Islet of Langerhans (tissue), 1 donor: ENCODE data around the gene TAS2R13.

Experiments used
- FAIRE-seq: peaks from one replicate; lab custom pipeline; 2011; peaks lifted over from hg19 to GRCh38; lab: Jason Lieb, UNC

Gene TAS2R13, protein sequence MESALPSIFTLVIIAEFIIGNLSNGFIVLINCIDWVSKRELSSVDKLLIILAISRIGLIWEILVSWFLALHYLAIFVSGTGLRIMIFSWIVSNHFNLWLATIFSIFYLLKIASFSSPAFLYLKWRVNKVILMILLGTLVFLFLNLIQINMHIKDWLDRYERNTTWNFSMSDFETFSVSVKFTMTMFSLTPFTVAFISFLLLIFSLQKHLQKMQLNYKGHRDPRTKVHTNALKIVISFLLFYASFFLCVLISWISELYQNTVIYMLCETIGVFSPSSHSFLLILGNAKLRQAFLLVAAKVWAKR

DNA sequence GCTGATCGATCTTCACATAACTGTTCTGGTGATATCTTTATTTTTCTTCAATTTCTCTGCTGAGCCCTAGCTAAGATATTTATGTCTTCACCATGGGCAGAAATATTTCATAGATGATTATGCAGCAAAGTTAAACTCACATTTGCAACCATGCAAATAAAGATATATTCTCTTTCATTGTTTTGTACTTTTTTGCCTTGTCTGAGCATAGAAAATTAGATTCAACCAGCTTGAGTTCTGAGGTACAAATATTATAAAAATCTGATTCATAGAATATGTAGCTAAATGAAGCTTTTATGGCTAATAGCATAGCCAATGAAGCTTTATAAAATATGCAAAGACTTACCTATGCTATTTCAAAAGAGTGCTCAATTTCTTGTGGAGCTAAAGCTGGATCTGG, at the start of gene TAS2R13:
Gene TAS2R13, minus strand, starts transcription at position 101 of the 400 bp plus-strand sequence. CDS start 264 bp downstream, outside the sequence.
- no peak for FAIRE-seq

DNA sequence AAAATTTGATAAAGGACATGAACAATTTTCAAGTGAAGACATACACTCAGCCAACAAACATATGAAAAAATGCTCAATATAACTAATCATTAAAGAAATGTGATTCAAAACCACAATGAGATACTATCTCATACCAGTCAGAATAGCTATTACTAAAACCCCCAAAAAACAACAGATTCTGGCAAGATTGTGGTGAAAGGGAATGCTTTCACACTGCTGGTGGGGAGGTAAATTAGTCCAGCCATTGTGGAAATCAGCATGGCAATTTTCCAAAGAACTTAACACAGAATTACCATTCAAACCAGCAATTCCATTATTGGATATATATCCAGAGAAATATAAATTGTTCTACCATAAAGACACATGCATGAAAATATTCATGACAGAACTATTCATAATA, 48.4 kb upstream of the TAS2R13 start:
- no peak for FAIRE-seq

GRCh38 chr12:10956085-10956484, 46.7 kb upstream of the TAS2R13 start:
- FAIRE-seq = no peak

GRCh38 chr12:10952645-10953044, 43.3 kb upstream of the TAS2R13 start:
- FAIRE-seq = no peak

DNA sequence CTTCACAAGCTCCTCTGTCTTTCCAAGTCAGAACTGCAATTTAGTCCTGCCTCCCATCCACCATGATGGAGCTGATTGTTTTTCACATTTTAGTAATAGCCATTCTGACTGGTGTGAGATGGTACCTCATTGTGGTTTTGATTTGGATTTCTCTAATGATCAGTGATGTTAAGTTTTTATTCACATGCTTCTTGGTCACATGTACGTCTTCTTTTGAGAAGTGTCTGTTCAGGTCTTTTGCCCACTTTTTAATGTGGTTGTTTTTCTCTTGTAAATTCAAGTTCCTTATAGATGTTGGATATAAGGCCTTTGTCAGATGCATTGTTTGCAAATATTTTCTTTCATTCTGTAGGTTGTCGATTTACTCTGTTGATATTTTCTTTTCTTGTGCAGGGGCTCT, 33.8 kb upstream of the TAS2R13 start:
- FAIRE-seq = no peak

DNA sequence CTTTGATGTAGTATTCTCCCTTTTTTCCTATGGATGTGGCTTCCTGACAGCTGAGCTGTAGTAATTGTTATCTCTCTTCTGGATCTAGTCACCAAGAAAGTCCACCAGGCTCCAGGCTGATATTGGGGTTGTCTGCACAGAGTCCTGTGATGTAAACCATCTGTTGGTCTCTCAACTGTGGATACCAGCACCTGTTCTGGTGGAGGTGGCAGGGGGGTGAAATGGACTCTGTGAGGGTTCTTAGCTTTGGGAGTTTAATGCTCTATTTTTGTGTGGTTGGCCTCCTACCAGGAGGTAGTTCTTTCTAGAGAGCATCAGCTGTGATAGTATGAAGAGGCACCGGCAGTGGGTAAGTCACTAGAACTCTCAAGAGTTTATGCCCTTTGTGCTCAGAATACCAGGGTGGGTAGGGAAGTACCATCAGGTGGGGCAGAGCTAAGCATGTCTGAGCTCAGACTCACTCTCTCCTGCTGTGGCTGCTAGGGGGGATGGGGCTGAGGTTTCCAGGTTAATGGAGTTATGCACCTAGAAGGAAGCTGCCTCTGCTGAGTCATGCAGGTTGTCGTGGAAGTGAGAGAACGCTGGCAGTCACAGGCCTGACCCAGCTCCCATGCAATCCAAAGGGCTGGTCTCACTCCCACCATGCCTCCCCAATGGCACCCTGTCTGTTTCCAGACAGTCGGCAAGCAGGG, 32.7 kb upstream of the TAS2R13 start:
- no peak for FAIRE-seq

GRCh38 chr12:10941369-10941768, 32.0 kb upstream of the TAS2R13 start:
- no peak for FAIRE-seq

- no peak for FAIRE-seq
These were observed 31.0 kb upstream of the TAS2R13 start for GRCh38 chr12:10940389-10940788.

- FAIRE-seq = no peak
These were observed 29.8 kb upstream of the TAS2R13 start, which contains the start of gene TAS2R14 for GRCh38 chr12:10939163-10939562. TSS of gene TAS2R14 (minus strand) at chr12:10939263. CDS start at chr12:10939207, 56 bp downstream.

DNA sequence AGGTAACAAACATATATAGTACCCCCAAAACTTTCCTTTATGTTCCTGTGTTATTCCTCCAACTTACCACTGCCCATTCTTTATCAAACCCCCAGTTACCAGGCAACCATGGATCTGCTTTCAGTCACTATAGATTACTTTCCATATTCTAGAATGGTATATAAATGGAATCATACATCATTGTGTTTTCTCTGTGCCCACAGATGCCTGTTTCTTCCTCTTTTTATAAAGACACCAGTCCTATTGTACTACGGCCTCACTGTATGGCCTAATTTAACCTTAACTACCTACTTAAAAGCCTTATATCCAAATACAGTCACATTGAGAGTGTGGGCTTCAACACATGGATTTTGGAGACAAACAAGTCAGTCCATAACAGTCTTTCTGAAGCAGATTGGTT, 27.1 kb upstream of the TAS2R13 start:
- FAIRE-seq = no peak

DNA sequence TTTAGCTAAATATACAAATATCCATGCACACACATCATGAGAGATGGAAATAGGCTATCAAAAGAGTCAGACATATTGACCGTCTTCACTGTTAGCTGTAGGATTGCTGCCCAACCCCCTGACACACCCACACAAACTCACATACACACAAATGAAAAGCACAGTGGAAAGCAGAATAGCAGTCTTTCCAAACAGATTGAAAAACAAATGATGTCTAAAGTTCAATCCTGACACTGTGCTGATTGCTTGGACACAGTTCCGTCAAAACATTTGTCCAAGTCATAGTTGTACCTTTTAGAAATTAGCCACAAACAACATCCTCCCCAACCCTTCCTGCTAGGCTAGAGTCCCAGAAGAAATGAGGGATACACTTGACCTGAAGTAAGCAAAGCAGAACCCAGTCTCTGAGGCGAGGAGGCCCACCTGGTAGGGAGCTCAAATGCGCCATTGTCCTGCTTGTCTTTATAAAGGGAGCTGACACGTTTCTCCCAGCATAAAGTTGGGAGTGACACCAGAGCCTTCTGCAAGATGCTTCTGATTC, 19.5 kb upstream of the TAS2R13 start, which contains the start of gene PRH2:
Gene PRH2, plus strand, starts transcription at position 491 of the 541 bp plus-strand sequence. Its CDS starts 38 bp downstream, at position 529.
- FAIRE-seq = no peak

GRCh38 chr12:10926269-10926668, 16.9 kb upstream of the TAS2R13 start:
- no peak for FAIRE-seq

DNA sequence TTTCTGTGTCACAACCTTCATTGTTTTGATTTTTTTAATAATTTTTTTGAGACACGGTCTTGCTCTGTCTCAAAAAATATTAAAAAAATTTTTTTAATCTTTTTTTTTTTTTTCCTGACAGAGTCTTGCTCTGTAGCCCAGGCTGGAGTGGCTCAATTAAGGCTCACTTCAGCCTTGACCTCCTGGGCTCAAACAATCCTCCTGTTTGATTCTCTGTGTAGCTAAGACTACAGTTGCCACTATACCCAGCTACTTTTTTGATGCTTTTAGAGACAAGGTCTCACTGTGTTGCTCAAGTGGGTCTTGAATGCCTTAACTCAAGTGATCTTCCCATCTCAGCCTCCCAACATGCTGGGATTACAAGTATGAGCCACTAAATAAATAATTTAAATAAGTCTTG, 10.4 kb upstream of the TAS2R13 start:
- no peak for FAIRE-seq

- no peak for FAIRE-seq
These were observed 1.0 kb upstream of the TAS2R13 start for GRCh38 chr12:10910380-10910779.

GRCh38 chr12:10904686-10905085, 4.7 kb downstream of the TAS2R13 start:
- FAIRE-seq = no peak

- no peak for FAIRE-seq
These were observed 7.9 kb downstream of the TAS2R13 start for GRCh38 chr12:10901427-10901826.

- no peak for FAIRE-seq
These were observed 8.4 kb downstream of the TAS2R13 start for GRCh38 chr12:10900972-10901371.

DNA sequence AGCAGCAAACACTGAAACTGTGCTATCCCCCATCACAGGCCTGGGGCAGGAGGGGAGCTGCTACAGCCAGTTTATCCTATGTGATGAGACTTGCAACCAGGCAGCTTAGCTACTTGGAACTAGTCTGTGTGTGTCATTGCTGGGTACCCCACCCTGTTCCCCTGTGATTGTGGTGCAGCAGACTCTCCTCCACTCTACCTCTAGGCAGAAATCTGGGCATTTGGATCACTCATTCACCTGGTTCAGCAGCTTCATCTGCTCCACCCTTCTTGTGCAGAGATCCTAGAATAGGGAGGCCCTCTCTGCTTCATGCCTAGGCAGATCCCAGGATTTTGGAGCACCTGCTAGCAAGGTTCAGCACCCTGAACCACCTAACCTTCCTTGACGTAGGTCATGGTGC, 8.8 kb downstream of the TAS2R13 start:
- FAIRE-seq = no peak

- no peak for FAIRE-seq
These were observed 12.5 kb downstream of the TAS2R13 start for GRCh38 chr12:10896854-10897253.

DNA sequence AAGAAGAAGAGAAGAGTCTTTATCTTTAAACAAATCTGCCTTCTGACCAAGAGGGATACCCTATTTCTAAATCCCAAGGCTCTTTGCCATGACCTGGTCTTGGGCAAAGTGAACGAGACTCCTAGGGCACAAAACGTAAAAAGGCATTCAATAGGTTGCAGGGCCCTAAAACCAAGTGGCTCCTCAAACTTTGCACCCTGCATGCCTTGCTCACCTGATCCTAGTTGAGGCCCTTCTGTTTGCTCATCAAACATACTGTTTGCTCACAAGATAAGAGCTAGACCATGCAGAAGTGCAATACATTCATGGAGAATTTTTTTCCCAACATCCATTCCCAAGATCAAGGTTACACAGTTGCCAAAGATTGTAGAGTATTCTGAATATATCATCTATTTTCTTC, 17.4 kb downstream of the TAS2R13 start:
- FAIRE-seq = no peak

- no peak for FAIRE-seq
These were observed 20.1 kb downstream of the TAS2R13 start for GRCh38 chr12:10889226-10889625.

DNA sequence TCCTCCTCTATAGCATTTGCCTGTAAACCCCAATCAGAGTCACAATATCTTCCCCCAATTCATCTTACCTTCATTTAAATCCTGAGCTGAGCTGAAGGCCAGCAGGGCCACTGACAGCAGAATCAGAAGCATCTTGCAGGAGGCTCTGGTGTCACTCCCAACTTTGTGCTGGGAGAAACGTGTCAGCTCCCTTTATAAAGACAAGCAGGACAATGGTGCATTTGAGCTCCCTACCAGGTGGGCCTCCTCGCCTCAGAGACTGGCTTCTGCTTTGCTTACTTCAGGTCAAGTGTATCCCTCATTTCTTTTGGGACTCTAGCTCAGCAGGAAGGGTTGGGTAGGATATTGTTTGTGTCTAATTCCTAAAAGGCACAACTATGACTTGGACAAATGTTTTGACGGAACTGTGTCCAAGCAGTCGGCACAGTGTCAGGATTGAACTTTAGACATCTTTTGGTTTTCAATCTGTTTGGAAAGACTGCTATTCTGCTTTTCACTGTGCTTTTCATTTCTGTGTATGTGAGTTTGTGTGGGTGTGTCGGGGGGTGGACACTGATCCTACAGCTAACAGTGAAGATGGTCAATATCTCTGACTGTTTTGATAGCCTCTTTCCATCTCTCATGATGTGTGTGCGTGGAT, 25.2 kb downstream of the TAS2R13 start, which contains the start of gene PRH1:
Gene PRH1, minus strand, starts transcription at position 170 of the 640 bp plus-strand sequence. Its CDS starts 38 bp downstream, at position 132.
- no peak for FAIRE-seq

DNA sequence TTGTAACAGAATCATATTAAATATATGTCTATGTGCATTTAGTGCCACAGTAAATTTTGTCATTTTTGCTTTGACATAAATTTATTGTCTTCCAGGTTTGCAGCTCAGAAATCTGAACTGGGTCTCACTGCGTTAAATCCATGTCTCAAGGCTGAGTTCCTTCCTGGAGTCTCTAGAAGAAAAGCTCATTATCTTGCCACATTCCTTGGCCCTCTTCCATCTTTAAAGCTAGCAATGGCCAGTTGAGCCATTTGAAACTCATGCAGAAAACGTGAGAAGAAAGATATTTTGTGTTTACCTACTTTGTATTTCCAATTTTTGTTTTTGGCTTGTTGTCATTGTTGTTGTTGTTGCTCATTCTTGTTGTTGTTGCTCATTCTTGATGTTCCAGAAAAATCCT, 36.0 kb downstream of the TAS2R13 start:
- FAIRE-seq = no peak
